Neural progenitor cell (in vitro differentiated cells): ENCODE results near the gene PRSS35. TPM values are rescaled to one million over a fixed set of nuclear protein-coding genes. Genes with fewer than 3 reads are reported as not detected.
"Not testable (repeated sequence)": the region's sequence is repeated elsewhere in the genome, so short reads cannot be mapped to it uniquely, and the experiment has no call there.

Experiments used
- DNase-seq: peaks from one replicate; pipeline ENCODE4 v3.0.0-alpha.2; 2016; ENCODE audit warnings: low spot score
- H2AFZ ChIP-seq: fragments of 200-600 bp; sonication (generic); replicated peaks from 2 replicates; pipeline ENCODE4 v1.6.1; 2016; ENCODE audit warnings: antibody characterized with exemption
- H3F3A ChIP-seq: fragments of 200-600 bp; sonication (generic); 2 replicates; pipeline ENCODE4 v1.6.1; 2016; ENCODE audit warnings: antibody characterized with exemption, low read depth
- H3K27ac ChIP-seq: fragments of 200-600 bp; sonication (generic); 2 replicates; pipeline ENCODE4 v1.5.1; 2016; ENCODE audit warnings: mild to moderate bottlenecking
- H3K27me3 ChIP-seq: fragments of 200-600 bp; sonication (generic); 2 replicates; pipeline ENCODE4 v1.6.1; 2016; ENCODE audit warnings: mild to moderate bottlenecking, moderate library complexity
- H3K36me3 ChIP-seq: fragments of 200-600 bp; sonication (generic); 2 replicates; pipeline ENCODE4 v1.5.1; 2016
- H3K4me1 ChIP-seq: fragments of 200-600 bp; sonication (generic); 2 replicates; pipeline ENCODE4 v1.6.1; 2016; ENCODE audit warnings: mixed run types
- H3K4me2 ChIP-seq: fragments of 200-600 bp; sonication (generic); 2 replicates; pipeline ENCODE4 v1.6.1; 2016
- H3K4me3 ChIP-seq: fragments of 200-600 bp; sonication (generic); 2 replicates; pipeline ENCODE4 v1.5.1; 2016
- H3K79me2 ChIP-seq: fragments of 200-600 bp; sonication (generic); 2 replicates; pipeline ENCODE4 v1.6.1; 2016; ENCODE audit warnings: low read depth
- H3K9ac ChIP-seq: fragments of 200-600 bp; sonication (generic); 2 replicates; pipeline ENCODE4 v1.6.1; 2016
- H3K9me3 ChIP-seq: fragments of 200-600 bp; sonication (generic); 2 replicates; pipeline ENCODE4 v1.5.1; 2016; ENCODE audit warnings: low read depth
- H4K20me1 ChIP-seq: fragments of 200-600 bp; sonication (generic); 2 replicates; pipeline ENCODE4 v1.6.1; 2016; ENCODE audit warnings: low read depth
- H3K27ac Mint-ChIP-seq: 3 replicates; pipeline ENCODE4 v1.8.0; 2021; ENCODE audit warnings: mixed read lengths
- H3K27me3 Mint-ChIP-seq: 2 replicates; pipeline ENCODE4 v1.8.0; 2022; ENCODE audit warnings: low read depth, mild to moderate bottlenecking, inconsistent platforms, moderate library complexity, mixed read lengths; ENCODE audit not compliant: insufficient read depth
- H3K36me3 Mint-ChIP-seq: 3 replicates; pipeline ENCODE4 v1.8.0; 2021; ENCODE audit warnings: mixed read lengths
- H3K4me1 Mint-ChIP-seq: 3 replicates; pipeline ENCODE4 v1.8.0; 2021; ENCODE audit warnings: mixed read lengths
- H3K4me3 Mint-ChIP-seq: 3 replicates; pipeline ENCODE4 v1.8.0; 2021; ENCODE audit warnings: mild to moderate bottlenecking, moderate library complexity, mixed read lengths
- H3K9me3 Mint-ChIP-seq: 3 replicates; pipeline ENCODE4 v1.8.0; 2020; ENCODE audit warnings: mixed read lengths
- CTCF ChIP-seq: fragments of 200-600 bp; sonication (generic); IDR thresholded peaks from 2 replicates; pipeline ENCODE4 v1.5.1; 2017; ENCODE audit warnings: antibody characterized with exemption, mild to moderate bottlenecking
- EZH2 ChIP-seq: fragments of 200-600 bp; sonication (generic); IDR thresholded peaks from 2 replicates; pipeline ENCODE4 v1.6.1; 2017; ENCODE audit warnings: antibody characterized with exemption, mild to moderate bottlenecking, moderate library complexity
- EZH2phosphoT487 ChIP-seq: fragments of 200-600 bp; sonication (generic); IDR thresholded peaks from 2 replicates; pipeline ENCODE4 v1.6.1; 2017; ENCODE audit warnings: antibody characterized with exemption
- total RNA-seq: library from RNA; depleted of rRNA; stranded (reverse); fragments of >200 nt; gene quantifications from 2 replicates; pipeline ENCODE4 v1.2.3, GENCODE V29; 2015; ENCODE audit warnings: low replicate concordance

PRSS35 gene
- total RNA-seq, 1 donor from 2014 or later, result 4.5 TPM

GRCh38 chr6:83480470-83480869 lies 31.9 kb upstream of the PRSS35 start:
- Histone ChIP-seq H4K20me1 (no peaks in the 10 kb centered on the region), H3K27ac (no peak overlapping the region), H3K27me3 (no peaks in the 10 kb centered on the region), H3K36me3 (no peaks in the 10 kb centered on the region), H3K79me2 (no peaks in the 10 kb centered on the region), H2AFZ (no peak overlapping the region), H3K4me1 (no peaks in the 10 kb centered on the region), H3F3A (no peaks in the 10 kb centered on the region), H3K9me3 (no peaks in the 10 kb centered on the region), H3K4me2 (no peak overlapping the region), H3K9ac (no peak overlapping the region), H3K4me3 (no peak overlapping the region)
- H3K4me1 Mint-ChIP-seq, result no peaks in the 10 kb centered on the region
- H3K27ac Mint-ChIP-seq, result no peak overlapping the region
- no peak for TF ChIP-seq EZH2phosphoT487
- no peaks in the 10 kb centered on the region for H3K9me3 Mint-ChIP-seq
- no peak overlapping the region for H3K4me3 Mint-ChIP-seq
- no peaks in the 10 kb centered on the region for H3K36me3 Mint-ChIP-seq
- H3K27me3 Mint-ChIP-seq, result peaks cover 3% of the 10 kb centered on the region
- no peak for DNase-seq

GRCh38 chr6:83481938-83482337 lies 30.4 kb upstream of the PRSS35 start:
- H3K36me3 Mint-ChIP-seq, H3K4me2 ChIP-seq, H3K36me3 ChIP-seq, H3K9me3 ChIP-seq, H3K27me3 ChIP-seq, H3K27ac ChIP-seq, H3K9ac ChIP-seq, H3K9me3 Mint-ChIP-seq, H3K4me1 ChIP-seq, H3K4me1 Mint-ChIP-seq, H3K4me3 ChIP-seq, H3K79me2 ChIP-seq, H3K27ac Mint-ChIP-seq, H4K20me1 ChIP-seq, DNase-seq, H3F3A ChIP-seq, H3K27me3 Mint-ChIP-seq, H3K4me3 Mint-ChIP-seq: not testable (repeated sequence)
- H2AFZ ChIP-seq, result peak overlapping the region; percentile 63

- H3K4me2 ChIP-seq, result no peak overlapping the region
- peaks cover 35% of the 10 kb centered on the region for H3F3A ChIP-seq
- no peaks in the 10 kb centered on the region for H3K27me3 ChIP-seq
- H3K4me1 ChIP-seq, result peaks cover 19% of the 10 kb centered on the region
- H3K9me3 Mint-ChIP-seq, result no peaks in the 10 kb centered on the region
- DNase-seq, result no peak
- no peak overlapping the region for H3K4me3 ChIP-seq
- peaks cover 9% of the 10 kb centered on the region for H3K4me1 Mint-ChIP-seq
- H3K79me2 ChIP-seq, result no peaks in the 10 kb centered on the region
- H3K4me3 Mint-ChIP-seq, result no peak overlapping the region
- H2AFZ ChIP-seq, result no peak overlapping the region
- H3K36me3 Mint-ChIP-seq, result no peaks in the 10 kb centered on the region
- H4K20me1 ChIP-seq, result no peaks in the 10 kb centered on the region
- no peak overlapping the region for H3K27ac ChIP-seq
- H3K9ac ChIP-seq, result no peak overlapping the region
- peaks cover 4% of the 10 kb centered on the region for H3K27me3 Mint-ChIP-seq
- no peak overlapping the region for H3K27ac Mint-ChIP-seq
- TF ChIP-seq EZH2phosphoT487 (no peak), EZH2 (no peak), CTCF (no peak)
- no peaks in the 10 kb centered on the region for H3K9me3 ChIP-seq
- no peaks in the 10 kb centered on the region for H3K36me3 ChIP-seq
These were observed 23.9 kb upstream of the PRSS35 start for GRCh38 chr6:83488448-83488847.

GRCh38 chr6:83488861-83489260 lies 23.5 kb upstream of the PRSS35 start:
- Histone ChIP-seq H3F3A (peaks cover 35% of the 10 kb centered on the region), H3K4me2 (no peak overlapping the region), H3K9ac (no peak overlapping the region), H3K4me1 (peaks cover 19% of the 10 kb centered on the region), H2AFZ (no peak overlapping the region), H3K27ac (no peak overlapping the region), H3K4me3 (no peak overlapping the region), H3K79me2 (no peaks in the 10 kb centered on the region), H3K27me3 (no peaks in the 10 kb centered on the region), H3K36me3 (no peaks in the 10 kb centered on the region), H4K20me1 (no peaks in the 10 kb centered on the region), H3K9me3 (no peaks in the 10 kb centered on the region)
- H3K27ac Mint-ChIP-seq, result no peak overlapping the region
- no peak overlapping the region for H3K4me3 Mint-ChIP-seq
- DNase-seq, result no peak
- H3K9me3 Mint-ChIP-seq, result no peaks in the 10 kb centered on the region
- peaks cover 9% of the 10 kb centered on the region for H3K4me1 Mint-ChIP-seq
- H3K36me3 Mint-ChIP-seq, result no peaks in the 10 kb centered on the region
- TF ChIP-seq EZH2 (no peak), CTCF (no peak), EZH2phosphoT487 (no peak)
- H3K27me3 Mint-ChIP-seq, result peaks cover 4% of the 10 kb centered on the region
